NK-92 treated with Interleukin-12 subunit alpha and Interleukin-12 subunit beta, amount 100 ng/mL, for 24 hours (cell line): ENCODE results near the gene RPS25.
"Not testable (repeated sequence)": the region's sequence is repeated elsewhere in the genome, so short reads cannot be mapped to it uniquely, and the experiment has no call there.

Experiments
- DNase-seq: peaks from one replicate; lab custom pipeline; 2025; lab: John Stamatoyannopoulos, UW

The RPS25 gene

GRCh38 chr11:119039471-119039870, 21.3 kb upstream of the RPS25 start:
- DNase-seq = not testable (repeated sequence)

- no peak for DNase-seq
Observed at GRCh38 chr11:119038884-119039283, 20.7 kb upstream of the RPS25 start.

GRCh38 chr11:119034813-119035212, 16.7 kb upstream of the RPS25 start:
- DNase-seq = no peak

GRCh38 chr11:119033421-119033820, 15.3 kb upstream of the RPS25 start:
- DNase-seq = not testable (repeated sequence)

- no peak for DNase-seq
Observed at GRCh38 chr11:119031912-119032280, 13.8 kb upstream of the RPS25 start.

- DNase-seq = peak; percentile 97
Observed at GRCh38 chr11:119030329-119031047, 12.3 kb upstream of the RPS25 start, which contains the start of gene SLC37A4. SLC37A4 (minus strand) TSS chr11:119030877.

GRCh38 chr11:119030029-119030328, 11.8 kb upstream of the RPS25 start:
- DNase-seq = no peak

GRCh38 chr11:119029340-119030028, 11.3 kb upstream of the RPS25 start:
- no peak for DNase-seq

GRCh38 chr11:119029069-119029339, 10.9 kb upstream of the RPS25 start:
- DNase-seq = no peak

GRCh38 chr11:119028346-119029068, 10.4 kb upstream of the RPS25 start:
- no peak for DNase-seq

- DNase-seq = no peak
Observed at GRCh38 chr11:119027561-119028345, 9.6 kb upstream of the RPS25 start.

GRCh38 chr11:119026970-119027369, 8.8 kb upstream of the RPS25 start:
- no peak for DNase-seq

- DNase-seq = no peak
Observed at GRCh38 chr11:119025978-119026766, 8.0 kb upstream of the RPS25 start.

- no peak for DNase-seq
Observed at GRCh38 chr11:119025541-119025940, 7.4 kb upstream of the RPS25 start.

GRCh38 chr11:119025099-119025473, 6.9 kb upstream of the RPS25 start:
- DNase-seq = no peak

- DNase-seq = no peak
Observed at GRCh38 chr11:119024430-119025098, 6.4 kb upstream of the RPS25 start.

GRCh38 chr11:119023741-119024140, 5.6 kb upstream of the RPS25 start:
- DNase-seq = no peak

GRCh38 chr11:119021631-119022030, 3.5 kb upstream of the RPS25 start:
- no peak for DNase-seq

GRCh38 chr11:119019996-119020395, 1.9 kb upstream of the RPS25 start:
- no peak for DNase-seq

GRCh38 chr11:119017377-119017776, 766 bp downstream of the RPS25 start:
- not testable (repeated sequence) for DNase-seq
